NB4 (cell line): Measurements from ENCODE around the gene CNTFR.
A peak's percentile ranks its signal among the peaks of the same experiment; 100 is the strongest.

Experiments
- DNase-seq: peaks from one replicate; pipeline ENCODE4 v3.0.0; 2010; ENCODE audit warnings: low read depth
- H3K4me3 ChIP-seq: one replicate; pipeline ENCODE4 v1.5.1; 2011; ENCODE audit warnings: mild to moderate bottlenecking, low read depth, low read length, moderate library complexity
- MYC ChIP-seq: IDR thresholded peaks from 2 replicates; pipeline ENCODE4 v1.6.1; 2011; ENCODE audit warnings: low read depth, low read length
- POLR2A ChIP-seq: IDR thresholded peaks from 2 replicates; pipeline ENCODE4 v1.6.1; 2011; ENCODE audit warnings: mild to moderate bottlenecking; ENCODE audit not compliant: insufficient read length; ENCODE audit errors: extremely low read depth
- TF ChIP-seq, protein P1 (sequence below): IDR thresholded peaks from 2 replicates; pipeline ENCODE4 v1.6.1; 2011; ENCODE audit warnings: low read depth, low read length
- TF ChIP-seq, protein P2 (sequence below): IDR thresholded peaks from one replicate; pipeline ENCODE4 v1.5.1; 2012; ENCODE audit warnings: low read depth, low read length

CNTFR gene

DNA sequence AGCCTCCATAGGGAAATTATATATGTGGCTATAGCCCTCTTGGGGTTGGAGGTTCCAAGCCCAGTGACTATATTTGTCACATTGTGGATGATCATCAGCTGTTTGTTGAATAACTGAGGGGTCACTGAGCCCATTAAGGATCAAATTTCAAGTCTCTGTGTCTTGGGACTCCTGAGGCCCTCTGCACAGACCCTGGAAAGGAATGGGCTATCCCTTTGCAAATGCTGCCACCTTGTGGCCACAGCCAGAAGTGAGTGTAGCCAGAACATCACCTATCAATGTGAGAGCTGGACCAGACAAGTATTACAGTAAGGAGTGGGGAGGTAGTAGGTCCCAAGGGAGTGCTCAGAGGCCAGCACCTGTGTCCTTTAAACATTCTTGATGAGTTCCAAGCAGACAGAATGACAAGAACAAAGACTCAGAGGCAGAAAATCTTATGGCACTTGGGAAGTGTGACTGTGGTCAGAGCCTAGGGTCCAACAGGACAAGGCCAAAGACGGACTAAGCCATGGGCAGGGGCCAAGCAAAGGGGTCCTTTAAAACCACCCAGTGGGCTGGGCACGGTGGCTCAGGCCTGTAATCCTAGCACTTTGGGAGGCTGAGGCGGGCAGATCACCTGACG, 14.2 kb upstream of the CNTFR start:
- TF ChIP-seq MYC (no peak), POLR2A (no peak)
- TF ChIP-seq, protein P1, sequence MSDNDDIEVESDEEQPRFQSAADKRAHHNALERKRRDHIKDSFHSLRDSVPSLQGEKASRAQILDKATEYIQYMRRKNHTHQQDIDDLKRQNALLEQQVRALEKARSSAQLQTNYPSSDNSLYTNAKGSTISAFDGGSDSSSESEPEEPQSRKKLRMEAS: no peak
- TF ChIP-seq, protein P2, sequence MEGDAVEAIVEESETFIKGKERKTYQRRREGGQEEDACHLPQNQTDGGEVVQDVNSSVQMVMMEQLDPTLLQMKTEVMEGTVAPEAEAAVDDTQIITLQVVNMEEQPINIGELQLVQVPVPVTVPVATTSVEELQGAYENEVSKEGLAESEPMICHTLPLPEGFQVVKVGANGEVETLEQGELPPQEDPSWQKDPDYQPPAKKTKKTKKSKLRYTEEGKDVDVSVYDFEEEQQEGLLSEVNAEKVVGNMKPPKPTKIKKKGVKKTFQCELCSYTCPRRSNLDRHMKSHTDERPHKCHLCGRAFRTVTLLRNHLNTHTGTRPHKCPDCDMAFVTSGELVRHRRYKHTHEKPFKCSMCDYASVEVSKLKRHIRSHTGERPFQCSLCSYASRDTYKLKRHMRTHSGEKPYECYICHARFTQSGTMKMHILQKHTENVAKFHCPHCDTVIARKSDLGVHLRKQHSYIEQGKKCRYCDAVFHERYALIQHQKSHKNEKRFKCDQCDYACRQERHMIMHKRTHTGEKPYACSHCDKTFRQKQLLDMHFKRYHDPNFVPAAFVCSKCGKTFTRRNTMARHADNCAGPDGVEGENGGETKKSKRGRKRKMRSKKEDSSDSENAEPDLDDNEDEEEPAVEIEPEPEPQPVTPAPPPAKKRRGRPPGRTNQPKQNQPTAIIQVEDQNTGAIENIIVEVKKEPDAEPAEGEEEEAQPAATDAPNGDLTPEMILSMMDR: peak; percentile 100
- DNase-seq: peak; percentile 88
- no peak overlapping the region for H3K4me3 ChIP-seq

DNA sequence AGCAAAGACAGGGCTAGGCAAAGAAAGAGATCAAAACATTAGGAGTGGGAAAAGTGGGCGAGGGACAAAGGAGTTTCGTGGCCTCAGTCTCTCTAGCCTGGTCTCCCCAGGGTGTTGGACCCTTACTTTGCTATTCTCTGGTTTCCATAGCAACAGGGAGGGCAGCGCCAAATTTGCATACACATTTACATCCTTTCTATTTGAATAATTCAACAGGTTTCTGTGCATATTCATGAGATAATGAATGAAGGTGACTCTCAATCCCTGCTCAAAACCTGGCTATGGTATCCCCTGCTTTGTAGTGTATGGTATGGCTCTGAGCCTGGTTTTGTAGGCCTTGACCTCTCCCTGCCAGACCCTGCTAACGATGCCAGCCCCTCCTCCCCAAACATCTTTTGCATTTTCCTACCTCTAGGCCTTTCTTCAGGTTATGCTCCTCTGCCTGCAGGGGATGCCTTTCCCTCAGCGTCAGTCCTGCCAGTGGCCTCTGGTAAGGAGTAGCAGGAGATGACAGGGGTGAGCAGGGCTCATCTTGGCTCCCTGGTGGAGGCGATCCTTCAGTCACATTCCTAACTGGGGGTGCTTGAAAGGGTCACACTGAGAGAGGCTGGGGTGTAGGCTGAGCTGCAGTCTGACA, 12.5 kb upstream of the CNTFR start:
- TF ChIP-seq, protein P2: no peak
- TF ChIP-seq MYC (no peak), POLR2A (no peak)
- TF ChIP-seq, protein P1: no peak
- no peak overlapping the region for H3K4me3 ChIP-seq
- DNase-seq: no peak

DNA sequence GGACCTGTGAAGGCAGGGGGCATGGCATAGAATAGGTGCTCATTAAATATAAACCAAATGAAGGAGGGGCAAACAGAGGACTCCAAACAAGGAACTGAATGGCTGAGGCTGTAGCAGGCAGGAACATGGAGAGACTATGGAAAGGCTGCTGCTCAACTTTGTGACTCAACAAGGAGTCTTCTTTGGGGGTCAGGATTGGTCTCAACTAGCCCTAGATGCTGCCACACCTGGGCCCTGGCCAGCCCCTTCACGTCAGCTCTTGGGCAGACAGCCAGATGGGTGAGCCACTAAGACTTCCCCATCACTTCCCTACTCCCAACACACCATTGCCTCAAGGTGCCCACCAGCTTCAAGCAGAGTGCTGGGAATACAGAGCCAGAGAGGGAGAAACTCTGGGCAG, 11.4 kb upstream of the CNTFR start:
- DNase-seq: no peak
- H3K4me3 ChIP-seq: no peak overlapping the region
- TF ChIP-seq, protein P1: no peak
- TF ChIP-seq MYC: no peak
- TF ChIP-seq POLR2A: no peak
- TF ChIP-seq, protein P2: no peak

DNA sequence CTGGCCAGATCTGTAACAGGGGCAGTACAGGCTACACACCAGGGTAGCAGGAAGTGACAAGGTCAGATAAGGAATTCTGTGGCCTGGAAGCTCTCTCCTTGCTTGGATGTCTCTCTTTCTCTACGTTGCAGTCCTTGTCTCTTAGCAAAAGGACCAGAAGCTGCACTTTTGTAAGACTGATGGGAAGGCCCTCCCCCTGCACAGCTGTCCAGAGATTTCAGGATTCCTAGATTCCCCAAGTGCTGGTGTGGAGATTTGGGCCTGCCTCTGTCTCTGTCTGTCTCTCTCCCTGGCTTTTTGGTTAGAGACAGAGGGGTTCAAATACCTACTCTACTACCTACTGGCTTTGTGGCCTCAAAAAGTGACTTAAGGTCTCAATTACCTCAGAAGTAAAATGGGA, 10.0 kb upstream of the CNTFR start:
- TF ChIP-seq POLR2A (no peak), MYC (no peak)
- TF ChIP-seq, protein P1: no peak
- TF ChIP-seq, protein P2: no peak
- no peak overlapping the region for H3K4me3 ChIP-seq
- DNase-seq: no peak

DNA sequence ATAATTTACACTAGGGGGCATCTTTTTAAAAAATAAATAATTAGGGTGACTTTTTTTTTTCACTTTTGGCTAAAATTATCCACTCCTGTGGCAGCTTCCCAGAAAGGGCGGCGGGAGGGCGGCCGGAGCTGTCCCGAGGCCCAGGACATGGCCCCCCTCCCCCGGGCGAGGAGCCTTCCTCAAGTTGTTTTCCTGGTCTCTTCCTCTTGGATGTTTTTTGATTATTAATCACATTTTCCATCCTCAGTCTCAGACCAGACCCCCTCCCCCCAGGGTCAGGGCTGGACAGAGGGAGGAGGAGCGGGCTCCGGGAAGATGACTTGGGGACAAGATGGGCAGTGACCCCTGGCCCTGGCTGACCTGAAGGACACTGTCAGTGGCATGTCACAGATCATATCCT, 4.7 kb upstream of the CNTFR start:
- H3K4me3 ChIP-seq: no peak overlapping the region
- TF ChIP-seq, protein P1: no peak
- TF ChIP-seq, protein P2: no peak
- no peak for TF ChIP-seq POLR2A
- no peak for TF ChIP-seq MYC
- DNase-seq: no peak
